ENCODE results near the gene DYSF.
A peak's percentile ranks its signal among the peaks of the same experiment; 100 is the strongest.

The DYSF gene

DNA sequence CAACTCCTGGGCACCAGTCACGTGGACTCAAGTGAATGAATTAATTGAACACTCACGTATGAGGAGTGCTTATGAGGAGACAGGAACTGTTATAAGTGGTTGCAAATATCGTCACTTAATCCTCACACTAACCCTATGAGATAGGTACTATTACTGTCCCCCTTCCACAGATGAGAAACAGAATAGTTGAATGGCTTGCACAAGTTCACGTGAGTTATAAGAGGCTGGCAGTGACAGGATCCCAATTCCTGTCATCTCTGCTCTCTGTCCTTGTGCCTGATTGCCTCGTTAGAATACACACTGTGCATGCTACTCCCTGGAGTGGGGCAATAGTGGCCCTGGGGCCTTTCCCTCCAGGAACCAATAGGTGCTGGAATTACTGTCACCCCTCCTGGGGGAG lies 253.5 kb downstream of the DYSF start:
- H3K4me3 ChIP-seq (replicated peaks; ENCODE audit: low read depth, low read length), result no peak overlapping the region
- TF ChIP-seq, protein P1, sequence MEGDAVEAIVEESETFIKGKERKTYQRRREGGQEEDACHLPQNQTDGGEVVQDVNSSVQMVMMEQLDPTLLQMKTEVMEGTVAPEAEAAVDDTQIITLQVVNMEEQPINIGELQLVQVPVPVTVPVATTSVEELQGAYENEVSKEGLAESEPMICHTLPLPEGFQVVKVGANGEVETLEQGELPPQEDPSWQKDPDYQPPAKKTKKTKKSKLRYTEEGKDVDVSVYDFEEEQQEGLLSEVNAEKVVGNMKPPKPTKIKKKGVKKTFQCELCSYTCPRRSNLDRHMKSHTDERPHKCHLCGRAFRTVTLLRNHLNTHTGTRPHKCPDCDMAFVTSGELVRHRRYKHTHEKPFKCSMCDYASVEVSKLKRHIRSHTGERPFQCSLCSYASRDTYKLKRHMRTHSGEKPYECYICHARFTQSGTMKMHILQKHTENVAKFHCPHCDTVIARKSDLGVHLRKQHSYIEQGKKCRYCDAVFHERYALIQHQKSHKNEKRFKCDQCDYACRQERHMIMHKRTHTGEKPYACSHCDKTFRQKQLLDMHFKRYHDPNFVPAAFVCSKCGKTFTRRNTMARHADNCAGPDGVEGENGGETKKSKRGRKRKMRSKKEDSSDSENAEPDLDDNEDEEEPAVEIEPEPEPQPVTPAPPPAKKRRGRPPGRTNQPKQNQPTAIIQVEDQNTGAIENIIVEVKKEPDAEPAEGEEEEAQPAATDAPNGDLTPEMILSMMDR (IDR thresholded peaks at IDR 0.05; ENCODE audit: low read length, missing control alignments), result no peak
- no peak for DNase-seq (ENCODE audit: low read depth)

DNA sequence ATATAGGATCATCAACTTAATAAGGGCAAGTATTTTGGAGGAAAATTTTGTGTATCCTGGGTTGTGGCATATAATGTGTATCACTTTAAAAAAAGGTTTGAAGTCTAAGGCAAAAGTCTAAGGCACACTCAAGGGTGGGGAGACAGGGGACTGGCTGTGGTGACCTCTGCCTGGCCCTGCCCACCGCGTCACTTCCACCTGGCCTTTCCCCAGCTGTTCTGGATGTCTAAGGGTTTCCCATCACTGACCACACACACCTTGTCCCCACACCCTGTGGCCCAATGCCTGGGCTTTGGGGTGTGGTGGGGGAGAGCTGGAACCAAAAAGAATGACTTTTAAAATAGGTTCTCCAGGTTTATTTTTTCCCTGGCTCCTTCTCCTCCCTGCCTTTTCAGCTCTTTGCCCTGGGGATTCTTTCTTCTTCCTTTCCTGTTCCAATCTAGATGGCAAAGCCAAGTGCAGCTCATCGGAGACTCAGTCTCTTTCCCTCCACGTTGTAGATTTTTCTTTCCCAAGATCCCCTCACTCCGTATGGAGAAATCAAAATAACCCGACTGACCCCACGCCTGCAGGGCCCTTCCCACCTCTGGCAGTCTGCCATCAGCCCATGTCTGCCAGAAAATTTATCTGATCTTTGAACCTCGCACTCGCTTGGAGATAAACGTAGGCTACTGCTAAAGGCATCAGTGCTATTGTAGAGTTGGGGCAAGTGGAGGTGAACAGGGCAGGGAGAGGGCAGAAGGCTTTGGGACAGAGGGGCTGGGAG lies 257.2 kb downstream of the DYSF start:
- TF ChIP-seq, protein P1 (IDR thresholded peaks at IDR 0.05; ENCODE audit: low read length, missing control alignments), result no peak
- H3K4me3 ChIP-seq (replicated peaks; ENCODE audit: low read depth, low read length), result no peak overlapping the region
- no peak for DNase-seq (ENCODE audit: low read depth)

DNA sequence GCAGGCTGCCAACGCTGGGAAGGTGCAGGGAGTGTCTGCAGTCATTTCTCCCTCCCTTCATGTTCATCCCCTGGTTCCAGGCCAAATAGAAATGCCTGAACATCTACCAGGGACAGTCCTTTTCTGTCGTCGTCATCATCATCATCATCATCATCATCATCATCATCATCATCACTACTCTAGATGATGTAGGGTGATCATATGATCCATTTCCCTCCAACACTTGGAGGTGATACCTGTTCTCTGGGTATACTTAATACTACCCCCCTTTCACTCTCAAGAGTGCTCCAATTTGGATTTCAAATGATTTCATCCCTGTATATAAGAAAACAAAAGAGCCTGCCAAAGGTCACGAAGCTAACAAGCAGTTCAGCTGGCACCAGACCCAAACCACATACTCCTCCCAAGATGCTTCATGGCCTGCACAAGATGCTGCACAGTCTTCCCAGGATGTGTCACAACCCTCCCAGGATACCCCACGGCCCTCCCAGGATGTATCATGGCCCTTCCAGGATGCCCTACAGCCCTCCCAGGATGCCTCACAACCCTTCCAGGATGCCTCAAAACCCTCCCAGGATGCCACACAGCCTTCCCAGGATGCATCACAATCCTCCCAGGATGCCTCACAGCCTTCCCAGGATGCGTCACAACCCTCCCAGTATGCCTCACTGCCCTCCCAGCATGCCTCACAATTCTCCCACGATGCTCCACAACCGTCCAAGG lies 257.9 kb downstream of the DYSF start:
- H3K4me3 ChIP-seq (replicated peaks; ENCODE audit: low read depth, low read length), result no peak overlapping the region
- peak; percentile 36 for DNase-seq (ENCODE audit: low read depth)
- TF ChIP-seq, protein P1 (IDR thresholded peaks at IDR 0.05; ENCODE audit: low read length, missing control alignments), result no peak

GRCh38 chr2:71712158-71712818 lies 258.9 kb downstream of the DYSF start:
- no peak overlapping the region for H3K4me3 ChIP-seq (replicated peaks; ENCODE audit: low read depth, low read length)
- DNase-seq (ENCODE audit: low read depth), result no peak
- TF ChIP-seq, protein P1 (IDR thresholded peaks at IDR 0.05; ENCODE audit: low read length, missing control alignments), result no peak

DNA sequence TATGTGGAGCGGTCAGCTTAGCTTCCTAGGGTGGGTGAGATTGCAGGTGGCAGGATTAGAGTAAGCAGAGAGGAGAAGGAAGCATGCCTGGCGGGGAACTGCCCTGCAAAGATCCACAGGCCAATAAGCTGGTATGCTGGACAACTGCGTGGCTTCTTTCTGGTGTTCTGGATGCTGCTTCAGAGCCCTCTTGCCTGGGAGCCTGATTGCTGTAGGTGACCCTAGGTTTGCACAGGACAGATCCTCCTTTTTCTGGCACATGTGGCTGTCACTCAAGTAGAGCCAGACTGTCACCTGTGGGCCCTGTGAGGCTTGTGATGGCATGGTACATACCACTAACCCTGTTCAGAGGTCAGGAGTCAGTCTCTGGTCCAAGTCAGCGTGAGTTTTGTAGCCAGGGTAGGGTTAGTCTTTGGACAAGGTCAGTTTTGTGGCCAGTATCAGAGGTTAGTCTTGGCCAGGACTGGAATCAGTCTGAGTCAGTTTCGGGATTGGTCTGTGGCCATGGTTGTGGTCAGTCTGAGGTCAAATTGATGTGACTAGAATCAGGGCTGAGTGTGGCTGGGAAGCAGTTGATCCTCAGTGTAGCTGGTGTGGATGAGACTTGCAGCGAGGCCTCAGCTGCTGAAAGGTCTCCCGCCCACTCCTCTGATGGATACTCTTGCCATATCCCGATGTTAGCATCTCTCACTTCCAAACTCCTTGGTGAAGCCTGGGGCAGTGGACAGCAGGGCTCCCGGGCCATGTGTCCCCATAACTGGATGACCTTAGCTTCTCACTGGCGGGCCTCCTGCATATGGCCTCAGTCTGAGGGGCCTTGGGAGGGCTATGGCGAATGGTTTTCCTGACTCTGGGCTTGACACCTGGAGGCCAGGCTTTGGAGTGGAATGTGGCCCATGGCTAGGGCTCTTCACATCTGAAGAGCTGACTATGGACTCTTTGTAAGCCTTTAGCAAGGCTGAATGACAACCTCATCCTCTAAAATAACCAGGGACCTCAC lies 260.5 kb downstream of the DYSF start:
- DNase-seq (ENCODE audit: low read depth), result no peak
- TF ChIP-seq, protein P1 (IDR thresholded peaks at IDR 0.05; ENCODE audit: low read length, missing control alignments), result no peak
- no peak overlapping the region for H3K4me3 ChIP-seq (replicated peaks; ENCODE audit: low read depth, low read length)

DNA sequence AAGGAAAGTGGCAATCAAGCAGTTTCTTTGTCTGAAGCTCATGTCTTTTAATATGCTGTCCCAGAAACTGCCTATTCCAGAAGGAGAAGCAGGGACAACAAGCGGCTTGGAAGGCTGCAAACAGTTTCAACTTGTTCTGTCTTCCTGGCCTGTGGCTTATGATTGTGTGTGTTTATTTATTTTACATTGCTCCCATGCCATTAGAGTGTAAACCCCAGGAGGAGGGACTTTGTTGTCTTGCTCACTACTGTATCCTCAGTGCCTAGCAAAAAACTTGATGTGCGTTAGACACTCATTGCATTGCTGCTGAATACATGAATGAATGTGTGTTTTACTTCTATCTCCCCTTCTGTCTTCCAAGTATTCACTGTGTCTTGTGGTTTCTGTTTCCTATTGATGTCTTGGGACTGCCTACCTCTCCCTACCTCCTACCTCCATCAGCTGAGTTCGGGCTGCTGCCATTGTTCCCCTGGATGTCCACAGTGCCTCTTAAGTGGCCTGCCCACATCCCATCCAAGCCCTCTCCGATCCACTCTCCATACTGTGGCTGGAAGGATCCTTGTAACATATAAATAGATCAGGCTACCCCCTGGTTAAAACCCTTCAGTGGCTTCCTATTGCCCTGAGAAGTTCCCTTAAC lies 261.4 kb downstream of the DYSF start:
- no peak for DNase-seq (ENCODE audit: low read depth)
- TF ChIP-seq, protein P1 (IDR thresholded peaks at IDR 0.05; ENCODE audit: low read length, missing control alignments), result no peak

More for the DNA sequence above, 261.4 kb downstream of the DYSF start:
- H3K4me3 ChIP-seq (replicated peaks; ENCODE audit: low read depth, low read length), result no peak overlapping the region
